ENCODE data around the gene HOXB4.

HOXB4 gene

GRCh38 chr17:48577946-48578615 is at the start of gene HOXB4:
Gene HOXB4, minus strand, starts transcription at chr17:48578350. Its CDS starts 31 bp downstream, at chr17:48578319.
- no peak for DNase-seq

- no peak for DNase-seq
Measured at GRCh38 chr17:48627118-48627597, 49.0 kb upstream of the HOXB4 start.

GRCh38 chr17:48626245-48627117 is 48.3 kb upstream of the HOXB4 start, which contains the start of gene HOXB9:
Gene HOXB9, minus strand, starts transcription at chr17:48626358. Its CDS starts 89 bp downstream, at chr17:48626269.
- no peak for DNase-seq

GRCh38 chr17:48625495-48626244 is 47.5 kb upstream of the HOXB4 start:
- DNase-seq = peak; percentile 57

GRCh38 chr17:48624544-48625494 is 46.7 kb upstream of the HOXB4 start:
- DNase-seq = peak; percentile 46

- no peak for DNase-seq
Measured at GRCh38 chr17:48624118-48624517, 46.0 kb upstream of the HOXB4 start.

GRCh38 chr17:48623583-48623982 is 45.4 kb upstream of the HOXB4 start:
- no peak for DNase-seq

- DNase-seq = no peak
Measured at GRCh38 chr17:48622857-48623256, 44.7 kb upstream of the HOXB4 start.

- DNase-seq = no peak
Measured at GRCh38 chr17:48621410-48622392, 43.6 kb upstream of the HOXB4 start.

- no peak for DNase-seq
Measured at GRCh38 chr17:48620461-48621139, 42.5 kb upstream of the HOXB4 start.

- no peak for DNase-seq
Measured at GRCh38 chr17:48619826-48620449, 41.8 kb upstream of the HOXB4 start.

GRCh38 chr17:48618256-48618896 is 40.2 kb upstream of the HOXB4 start:
- peak; percentile 90 for DNase-seq

GRCh38 chr17:48617471-48618255 is 39.5 kb upstream of the HOXB4 start:
- DNase-seq = no peak

- DNase-seq = peak; percentile 37
Measured at GRCh38 chr17:48616717-48617470, 38.7 kb upstream of the HOXB4 start.

GRCh38 chr17:48615963-48616716 is 38.0 kb upstream of the HOXB4 start:
- no peak for DNase-seq

Data from DMS53 (cell line).